DND-41 (cell line): ENCODE results near the gene TMTC4.
A peak's percentile ranks its signal among the peaks of the same experiment; 100 is the strongest.
"Not testable (repeated sequence)": the region's sequence is repeated elsewhere in the genome, so short reads cannot be mapped to it uniquely, and the experiment has no call there.

Experiments used
- ATAC-seq: fragments of 200-7000 bp; cut with Tn5 transposase; 3 replicates; pipeline ENCODE4 v1.9.1; 2021; ENCODE audit warnings: low read depth; ENCODE audit not compliant: insufficient read depth
- DNase-seq: peaks from one replicate; pipeline ENCODE4 v3.0.0-alpha.2; 2020
- H2AFZ ChIP-seq: 2 replicates; pipeline ENCODE4 v1.6.0; 2012; ENCODE audit warnings: low read depth, low read length
- H3K27ac ChIP-seq: 2 replicates; pipeline ENCODE4 v1.5.1; 2012; ENCODE audit warnings: low read length, inconsistent platforms
- H3K27me3 ChIP-seq: fragments of 200-600 bp; sonication (generic); 2 replicates; pipeline ENCODE4 v1.6.0; 2012; ENCODE audit warnings: low read length, mild to moderate bottlenecking, inconsistent platforms; ENCODE audit not compliant: insufficient read depth, poor library complexity
- H3K36me3 ChIP-seq: 2 replicates; pipeline ENCODE4 v1.5.1; 2012; ENCODE audit warnings: low read length, inconsistent platforms; ENCODE audit not compliant: insufficient read depth
- H3K4me1 ChIP-seq: 2 replicates; pipeline ENCODE4 v1.5.1; 2012; ENCODE audit warnings: mild to moderate bottlenecking, low read length; ENCODE audit not compliant: insufficient read depth
- H3K4me2 ChIP-seq: 2 replicates; pipeline ENCODE4 v1.6.0; 2012; ENCODE audit warnings: mild to moderate bottlenecking, moderate library complexity, low read length, inconsistent platforms; ENCODE audit not compliant: insufficient read depth
- H3K4me3 ChIP-seq, 2 experiments: fragments of 200-600 bp in 1 of 2; shearing (Covaris generic) in 1 of 2; 2 replicates each; pipeline ENCODE4 v1.5.1; 2012 to 2016; ENCODE audit warnings: inconsistent platforms in 2 of 2, low read length in 2 of 2, mild to moderate bottlenecking in 2 of 2, low read depth in 1 of 2, moderate library complexity in 1 of 2
- H3K79me2 ChIP-seq: 2 replicates; pipeline ENCODE4 v1.6.0; 2012; ENCODE audit warnings: low read length, inconsistent platforms; ENCODE audit not compliant: insufficient read depth
- H3K9ac ChIP-seq: 2 replicates; pipeline ENCODE4 v1.6.0; 2012; ENCODE audit warnings: low read depth, mild to moderate bottlenecking, inconsistent platforms, low read length, moderate library complexity
- H3K9me3 ChIP-seq: 2 replicates; pipeline ENCODE4 v1.5.1; 2012; ENCODE audit warnings: low read length, moderate library complexity, mild to moderate bottlenecking, inconsistent platforms; ENCODE audit not compliant: insufficient read depth, severe bottlenecking
- H4K20me1 ChIP-seq: 2 replicates; pipeline ENCODE4 v1.6.0; 2012; ENCODE audit warnings: low read length; ENCODE audit not compliant: insufficient read depth
- CTCF ChIP-seq: IDR thresholded peaks from 2 replicates; pipeline ENCODE4 v1.5.1; 2012; ENCODE audit warnings: borderline replicate concordance, low read length, moderate library complexity, mild to moderate bottlenecking; ENCODE audit not compliant: poor library complexity, severe bottlenecking; ENCODE audit errors: extremely low read depth
- EZH2 ChIP-seq: IDR thresholded peaks from 3 replicates; pipeline ENCODE4 v1.6.1; 2012; ENCODE audit warnings: borderline replicate concordance, low read depth, mild to moderate bottlenecking, moderate library complexity, low read length, inconsistent platforms; ENCODE audit not compliant: severe bottlenecking

The TMTC4 gene

GRCh38 chr13:100689191-100689590 lies 14.6 kb upstream of the TMTC4 start:
- H3K27me3 ChIP-seq = no peaks in the 10 kb centered on the region
- no peak overlapping the region for H3K4me2 ChIP-seq
- DNase-seq (no peak), ATAC-seq (no peak)
- no peaks in the 10 kb centered on the region for H3K4me1 ChIP-seq
- no peak overlapping the region for H3K27ac ChIP-seq
- H3K4me3 ChIP-seq = no peak overlapping the region
- H2AFZ ChIP-seq = no peak overlapping the region
- no peak overlapping the region for H3K9ac ChIP-seq
- no peaks in the 10 kb centered on the region for H4K20me1 ChIP-seq
- H3K36me3 ChIP-seq = no peaks in the 10 kb centered on the region
- peaks cover 20% of the 10 kb centered on the region for H3K9me3 ChIP-seq
- H3K79me2 ChIP-seq = no peaks in the 10 kb centered on the region
- TF ChIP-seq EZH2 (no peak), CTCF (no peak)

GRCh38 chr13:100680131-100680530 lies 5.5 kb upstream of the TMTC4 start:
- no peaks in the 10 kb centered on the region for H3K79me2 ChIP-seq
- H4K20me1 ChIP-seq = no peaks in the 10 kb centered on the region
- no peaks in the 10 kb centered on the region for H3K9me3 ChIP-seq
- H3K4me1 ChIP-seq = peaks cover 11% of the 10 kb centered on the region
- no peak for DNase-seq
- H3K27me3 ChIP-seq = no peaks in the 10 kb centered on the region
- H3K4me3 ChIP-seq = no peak overlapping the region
- H3K4me2 ChIP-seq = no peak overlapping the region
- no peak overlapping the region for H2AFZ ChIP-seq
- no peak overlapping the region for H3K27ac ChIP-seq
- TF ChIP-seq CTCF (no peak), EZH2 (no peak)
- ATAC-seq = no peak
- no peak overlapping the region for H3K9ac ChIP-seq
- no peaks in the 10 kb centered on the region for H3K36me3 ChIP-seq

DNA sequence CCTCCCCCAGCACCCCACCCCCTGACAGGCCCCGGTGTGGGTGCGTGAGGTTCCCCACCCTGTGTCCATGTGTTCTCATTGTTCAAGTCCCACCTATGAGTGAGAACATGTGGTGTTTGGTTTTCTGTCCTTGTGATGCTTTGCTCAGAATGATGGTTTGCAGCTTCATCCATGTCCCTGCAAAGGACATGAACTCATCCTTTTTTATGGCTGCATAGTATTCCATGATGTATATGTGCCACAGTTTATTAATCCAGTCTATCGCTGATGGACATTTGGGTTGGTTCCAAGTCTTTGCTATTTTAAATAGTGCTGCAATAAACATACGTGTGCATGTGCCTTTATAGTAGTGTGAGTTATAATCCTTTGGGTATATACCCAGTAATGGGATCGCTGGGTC lies 2.5 kb upstream of the TMTC4 start:
- H3K4me1 ChIP-seq = peaks cover 27% of the 10 kb centered on the region
- H3K9me3 ChIP-seq, H3K36me3 ChIP-seq, ATAC-seq, H2AFZ ChIP-seq, DNase-seq, H3K27me3 ChIP-seq, H3K27ac ChIP-seq, H3K4me3 ChIP-seq, H3K4me2 ChIP-seq, H3K9ac ChIP-seq: not testable (repeated sequence)
- peaks cover 14% of the 10 kb centered on the region for H4K20me1 ChIP-seq
- peaks cover 24% of the 10 kb centered on the region for H3K79me2 ChIP-seq

GRCh38 chr13:100675661-100676129 lies 1.1 kb upstream of the TMTC4 start:
- H3K4me1 ChIP-seq = peaks cover 30% of the 10 kb centered on the region
- TF ChIP-seq CTCF = no peak
- peak overlapping the region; percentile 84 for H3K4me2 ChIP-seq
- no peaks in the 10 kb centered on the region for H3K9me3 ChIP-seq
- no peak for DNase-seq
- H3K27ac ChIP-seq = peak overlapping the region; percentile 81
- H3K9ac ChIP-seq = peak overlapping the region; percentile 69
- H2AFZ ChIP-seq = peak overlapping the region; percentile 73
- H3K79me2 ChIP-seq = peaks cover 38% of the 10 kb centered on the region
- no peaks in the 10 kb centered on the region for H3K27me3 ChIP-seq
- ATAC-seq = no peak
- peaks cover 8% of the 10 kb centered on the region for H3K36me3 ChIP-seq
- H3K4me3 ChIP-seq = peak overlapping the region; percentile 23 to 59; a peak in 3 of 4 replicates
- peaks cover 24% of the 10 kb centered on the region for H4K20me1 ChIP-seq
